ENCODE data around the gene PTPRD.

PTPRD gene

DNA sequence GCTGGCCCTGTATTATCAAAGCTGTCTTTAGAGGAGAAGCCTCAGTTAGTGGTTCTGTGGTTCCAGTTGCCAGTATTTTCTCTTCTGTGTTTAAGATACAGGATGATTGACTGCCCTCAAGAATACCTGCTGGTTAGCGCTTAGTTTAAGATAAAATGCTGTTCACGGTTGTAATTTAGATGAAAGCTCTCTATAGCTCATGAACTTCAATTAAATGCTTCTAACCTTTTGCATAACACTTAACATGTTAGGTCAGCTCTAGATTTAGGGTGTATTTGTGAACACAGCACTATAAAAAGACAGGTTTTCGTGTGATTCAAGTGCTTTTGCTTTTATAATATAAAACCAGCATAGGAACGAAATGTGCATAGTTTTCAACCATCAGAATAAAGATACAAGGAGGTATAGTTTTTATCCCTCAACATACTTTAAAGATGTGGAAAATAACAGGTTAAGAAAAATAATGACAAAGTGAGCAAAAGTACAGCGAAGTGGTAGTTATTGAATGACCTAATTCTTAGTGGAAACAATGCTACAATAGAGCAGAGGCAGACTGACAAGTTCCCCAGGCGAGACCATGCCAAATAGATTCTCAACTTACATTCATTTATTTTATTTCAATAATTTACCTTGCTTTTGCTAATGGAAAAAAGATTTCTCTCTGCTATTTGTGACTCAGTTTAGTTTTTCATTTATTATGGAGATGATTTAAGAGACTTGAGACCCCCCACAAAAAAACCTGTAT, 2210.7 kb downstream of the PTPRD start:
- Histone ChIP-seq H3K4me3 (ENCODE audit: low read depth in 1 of 2, low read length in 2 of 2) (no peak overlapping the region), H3K9me3 (ENCODE audit: control insufficient read depth in 1 of 2, low read length in 2 of 2) (no peaks in the 10 kb centered on the region), H3K9ac (ENCODE audit: low read depth in 1 of 2, low read length in 2 of 2) (no peak overlapping the region), H3K4me1 (ENCODE audit: control insufficient read depth in 1 of 2, insufficient read depth in 2 of 2, low read length in 2 of 2) (no peaks in the 10 kb centered on the region), H3K27ac (ENCODE audit: low read depth, low read length) (no peak overlapping the region), H3K27me3 (ENCODE audit: control insufficient read depth in 1 of 2, insufficient read depth in 2 of 2, low read length in 2 of 2) (no peaks in the 10 kb centered on the region), H3K36me3 (ENCODE audit: control insufficient read depth in 1 of 2, insufficient read depth in 2 of 2, low read length in 2 of 2) (no peaks in the 10 kb centered on the region)

DNA sequence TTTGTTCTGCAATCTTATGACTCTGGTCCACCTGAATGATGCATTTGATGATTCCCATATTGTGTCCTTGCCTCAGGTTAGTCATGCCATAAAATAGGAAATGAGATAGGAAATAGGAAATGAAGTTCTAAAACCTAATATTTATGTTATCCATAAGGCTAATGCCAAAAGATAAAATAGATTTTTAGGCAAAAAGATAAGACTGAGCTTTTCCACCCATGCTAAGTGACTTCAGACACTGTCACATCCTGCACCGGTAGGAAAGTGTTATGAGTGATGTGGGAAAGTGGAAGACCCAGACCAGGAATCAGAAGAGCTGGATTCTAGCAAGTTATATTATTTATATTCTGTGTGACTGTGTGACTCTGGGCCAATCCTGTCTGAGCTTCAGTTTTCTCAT, 2212.4 kb downstream of the PTPRD start:
- Histone ChIP-seq H3K36me3 (ENCODE audit: control insufficient read depth in 1 of 2, insufficient read depth in 2 of 2, low read length in 2 of 2) (no peaks in the 10 kb centered on the region), H3K4me3 (ENCODE audit: low read depth in 1 of 2, low read length in 2 of 2) (no peak overlapping the region), H3K27ac (ENCODE audit: low read depth, low read length) (no peak overlapping the region), H3K9ac (ENCODE audit: low read depth in 1 of 2, low read length in 2 of 2) (no peak overlapping the region), H3K4me1 (ENCODE audit: control insufficient read depth in 1 of 2, insufficient read depth in 2 of 2, low read length in 2 of 2) (no peaks in the 10 kb centered on the region), H3K27me3 (ENCODE audit: control insufficient read depth in 1 of 2, insufficient read depth in 2 of 2, low read length in 2 of 2) (no peaks in the 10 kb centered on the region), H3K9me3 (ENCODE audit: control insufficient read depth in 1 of 2, low read length in 2 of 2) (no peaks in the 10 kb centered on the region)

DNA sequence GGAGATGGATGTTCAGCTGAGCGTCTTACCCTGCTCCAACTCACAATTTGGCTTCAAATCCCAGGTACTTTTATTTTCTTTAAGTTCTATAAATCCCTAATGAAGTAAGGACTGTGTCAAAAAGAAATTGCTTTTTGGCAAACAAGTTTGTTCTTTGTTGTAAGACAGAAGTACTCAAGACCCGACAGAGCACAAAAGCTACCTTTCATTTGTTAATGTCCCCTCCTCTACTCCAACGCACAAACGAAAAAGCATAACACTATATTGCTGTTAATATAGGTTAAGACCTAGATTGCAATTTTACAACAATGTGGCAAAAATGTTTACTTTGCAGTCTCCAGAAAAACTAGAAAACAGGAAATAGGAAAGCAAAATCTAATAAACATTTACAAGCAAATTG, 2217.8 kb downstream of the PTPRD start:
- no peak overlapping the region for H3K27ac ChIP-seq (ENCODE audit: low read depth, low read length)
- H3K4me3 ChIP-seq (ENCODE audit: low read depth in 1 of 2, low read length in 2 of 2) = no peak overlapping the region
- H3K27me3 ChIP-seq (ENCODE audit: control insufficient read depth in 1 of 2, insufficient read depth in 2 of 2, low read length in 2 of 2) = no peaks in the 10 kb centered on the region
- no peaks in the 10 kb centered on the region for H3K36me3 ChIP-seq (ENCODE audit: control insufficient read depth in 1 of 2, insufficient read depth in 2 of 2, low read length in 2 of 2)
- H3K4me1 ChIP-seq (ENCODE audit: control insufficient read depth in 1 of 2, insufficient read depth in 2 of 2, low read length in 2 of 2) = no peaks in the 10 kb centered on the region
- no peaks in the 10 kb centered on the region for H3K9me3 ChIP-seq (ENCODE audit: control insufficient read depth in 1 of 2, low read length in 2 of 2)
- no peak overlapping the region for H3K9ac ChIP-seq (ENCODE audit: low read depth in 1 of 2, low read length in 2 of 2)

DNA sequence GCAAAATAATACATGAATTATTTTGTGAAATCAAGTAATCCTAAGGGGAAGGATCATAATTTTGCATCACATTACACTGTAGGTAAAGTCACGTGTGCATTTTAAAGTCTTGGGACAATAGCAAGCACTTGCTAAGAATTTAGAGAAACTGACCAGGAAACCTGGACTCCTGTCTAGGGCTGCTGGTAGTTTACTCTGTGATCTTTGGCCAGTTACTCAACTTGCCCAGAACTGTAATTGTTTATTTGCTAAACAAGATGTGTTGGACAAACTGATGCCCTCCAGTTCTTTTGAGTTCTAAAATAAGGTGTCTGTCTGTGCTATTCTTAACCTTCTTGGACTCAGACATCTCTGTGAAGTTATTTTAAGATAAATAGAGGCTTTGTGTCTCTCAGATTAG, 2218.5 kb downstream of the PTPRD start:
- Histone ChIP-seq H3K4me1 (ENCODE audit: control insufficient read depth in 1 of 2, insufficient read depth in 2 of 2, low read length in 2 of 2) (no peaks in the 10 kb centered on the region), H3K36me3 (ENCODE audit: control insufficient read depth in 1 of 2, insufficient read depth in 2 of 2, low read length in 2 of 2) (no peaks in the 10 kb centered on the region), H3K4me3 (ENCODE audit: low read depth in 1 of 2, low read length in 2 of 2) (no peak overlapping the region), H3K27me3 (ENCODE audit: control insufficient read depth in 1 of 2, insufficient read depth in 2 of 2, low read length in 2 of 2) (no peaks in the 10 kb centered on the region), H3K9ac (ENCODE audit: low read depth in 1 of 2, low read length in 2 of 2) (no peak overlapping the region), H3K27ac (ENCODE audit: low read depth, low read length) (no peak overlapping the region), H3K9me3 (ENCODE audit: control insufficient read depth in 1 of 2, low read length in 2 of 2) (no peaks in the 10 kb centered on the region)

DNA sequence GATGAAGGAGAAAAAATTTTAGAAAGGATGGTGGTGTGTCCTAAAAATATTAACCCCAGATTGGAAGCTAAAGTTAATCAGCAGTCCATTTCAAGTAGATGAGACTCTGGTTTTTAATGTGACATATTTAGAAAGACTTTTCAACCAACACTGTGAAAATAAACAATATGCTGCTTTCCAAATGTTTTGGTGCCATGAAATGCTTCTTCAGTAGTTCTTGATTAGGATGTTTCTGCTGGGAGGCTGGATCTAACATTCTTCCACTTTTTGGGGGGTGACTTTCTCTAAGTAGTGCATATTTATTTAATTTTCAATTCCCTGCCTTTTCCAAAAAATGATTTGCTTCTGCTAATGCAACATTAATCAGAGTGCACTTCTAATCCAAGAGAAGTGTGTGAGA, 2219.9 kb downstream of the PTPRD start:
- no peak overlapping the region for H3K4me3 ChIP-seq (ENCODE audit: low read depth in 1 of 2, low read length in 2 of 2)
- no peaks in the 10 kb centered on the region for H3K36me3 ChIP-seq (ENCODE audit: control insufficient read depth in 1 of 2, insufficient read depth in 2 of 2, low read length in 2 of 2)
- H3K9ac ChIP-seq (ENCODE audit: low read depth in 1 of 2, low read length in 2 of 2) = no peak overlapping the region
- H3K9me3 ChIP-seq (ENCODE audit: control insufficient read depth in 1 of 2, low read length in 2 of 2) = no peaks in the 10 kb centered on the region
- H3K27ac ChIP-seq (ENCODE audit: low read depth, low read length) = no peak overlapping the region
- H3K4me1 ChIP-seq (ENCODE audit: control insufficient read depth in 1 of 2, insufficient read depth in 2 of 2, low read length in 2 of 2) = no peaks in the 10 kb centered on the region
- H3K27me3 ChIP-seq (ENCODE audit: control insufficient read depth in 1 of 2, insufficient read depth in 2 of 2, low read length in 2 of 2) = no peaks in the 10 kb centered on the region

DNA sequence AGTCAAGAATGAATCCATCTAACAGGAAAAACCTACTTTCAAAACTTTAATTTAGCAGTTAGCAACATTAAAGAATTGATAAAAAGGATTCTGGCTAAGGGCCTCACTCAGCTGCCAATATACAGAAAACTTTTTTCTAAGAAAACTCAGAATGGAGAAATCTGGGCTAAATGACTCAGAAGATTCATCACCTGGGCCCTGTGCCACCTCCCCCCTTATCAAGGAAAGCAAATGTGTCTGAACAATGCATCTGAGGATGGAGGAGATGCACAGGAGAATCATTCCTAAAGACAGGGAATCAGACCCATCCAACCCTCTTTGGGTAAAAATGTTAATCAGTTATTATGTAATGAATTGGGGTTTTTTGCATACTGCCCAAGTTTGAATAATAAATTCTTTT, 2221.2 kb downstream of the PTPRD start:
- Histone ChIP-seq H3K27ac (ENCODE audit: low read depth, low read length) (no peak overlapping the region), H3K9ac (ENCODE audit: low read depth in 1 of 2, low read length in 2 of 2) (no peak overlapping the region), H3K9me3 (ENCODE audit: control insufficient read depth in 1 of 2, low read length in 2 of 2) (no peaks in the 10 kb centered on the region), H3K4me3 (ENCODE audit: low read depth in 1 of 2, low read length in 2 of 2) (no peak overlapping the region), H3K27me3 (ENCODE audit: control insufficient read depth in 1 of 2, insufficient read depth in 2 of 2, low read length in 2 of 2) (no peaks in the 10 kb centered on the region), H3K4me1 (ENCODE audit: control insufficient read depth in 1 of 2, insufficient read depth in 2 of 2, low read length in 2 of 2) (no peaks in the 10 kb centered on the region), H3K36me3 (ENCODE audit: control insufficient read depth in 1 of 2, insufficient read depth in 2 of 2, low read length in 2 of 2) (no peaks in the 10 kb centered on the region)

DNA sequence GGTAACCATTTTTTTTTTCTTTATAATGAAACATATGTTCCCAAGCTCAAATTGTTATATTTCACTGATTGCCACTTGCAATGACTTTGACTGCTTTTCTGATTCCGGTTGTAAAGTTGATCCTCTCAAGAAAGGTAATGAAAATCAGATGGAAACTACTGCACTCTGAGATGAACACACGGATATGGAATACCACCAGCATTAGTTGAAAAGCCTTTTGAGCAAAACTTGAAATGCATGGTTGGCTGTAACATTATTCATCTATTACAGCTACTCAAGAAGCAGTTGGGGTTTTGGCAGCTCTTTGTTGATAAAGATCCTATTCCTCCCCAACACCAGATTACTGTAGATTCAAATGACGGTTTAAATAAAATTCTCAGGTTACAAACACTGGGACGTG, 2221.7 kb downstream of the PTPRD start:
- H3K4me1 ChIP-seq (ENCODE audit: control insufficient read depth in 1 of 2, insufficient read depth in 2 of 2, low read length in 2 of 2) = no peaks in the 10 kb centered on the region
- no peaks in the 10 kb centered on the region for H3K36me3 ChIP-seq (ENCODE audit: control insufficient read depth in 1 of 2, insufficient read depth in 2 of 2, low read length in 2 of 2)
- no peak overlapping the region for H3K9ac ChIP-seq (ENCODE audit: low read depth in 1 of 2, low read length in 2 of 2)
- H3K27ac ChIP-seq (ENCODE audit: low read depth, low read length) = no peak overlapping the region
- H3K4me3 ChIP-seq (ENCODE audit: low read depth in 1 of 2, low read length in 2 of 2) = no peak overlapping the region
- no peaks in the 10 kb centered on the region for H3K27me3 ChIP-seq (ENCODE audit: control insufficient read depth in 1 of 2, insufficient read depth in 2 of 2, low read length in 2 of 2)
- no peaks in the 10 kb centered on the region for H3K9me3 ChIP-seq (ENCODE audit: control insufficient read depth in 1 of 2, low read length in 2 of 2)

DNA sequence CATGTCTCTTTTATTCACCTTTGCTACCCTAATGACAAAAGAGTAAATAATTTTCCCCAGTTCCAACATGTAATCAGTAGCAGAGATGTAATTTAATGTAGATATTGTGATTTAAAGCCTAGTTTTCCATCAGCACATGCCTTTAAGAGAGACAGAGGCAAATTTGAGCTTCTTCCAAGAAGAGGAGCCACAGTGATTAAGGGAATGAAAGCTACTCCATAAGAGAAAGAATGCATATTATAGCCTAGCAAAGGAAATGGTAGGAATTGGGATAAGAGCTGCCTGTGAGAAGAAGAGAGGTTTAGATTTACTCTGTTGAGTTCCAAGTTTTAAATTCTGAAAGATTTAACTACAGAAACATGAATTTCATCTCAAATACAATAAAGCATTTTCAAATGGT, 2222.2 kb downstream of the PTPRD start:
- Histone ChIP-seq H3K4me1 (ENCODE audit: control insufficient read depth in 1 of 2, insufficient read depth in 2 of 2, low read length in 2 of 2) (no peaks in the 10 kb centered on the region), H3K36me3 (ENCODE audit: control insufficient read depth in 1 of 2, insufficient read depth in 2 of 2, low read length in 2 of 2) (no peaks in the 10 kb centered on the region), H3K27me3 (ENCODE audit: control insufficient read depth in 1 of 2, insufficient read depth in 2 of 2, low read length in 2 of 2) (no peaks in the 10 kb centered on the region), H3K27ac (ENCODE audit: low read depth, low read length) (no peak overlapping the region), H3K9me3 (ENCODE audit: control insufficient read depth in 1 of 2, low read length in 2 of 2) (no peaks in the 10 kb centered on the region), H3K9ac (ENCODE audit: low read depth in 1 of 2, low read length in 2 of 2) (no peak overlapping the region), H3K4me3 (ENCODE audit: low read depth in 1 of 2, low read length in 2 of 2) (no peak overlapping the region)

DNA sequence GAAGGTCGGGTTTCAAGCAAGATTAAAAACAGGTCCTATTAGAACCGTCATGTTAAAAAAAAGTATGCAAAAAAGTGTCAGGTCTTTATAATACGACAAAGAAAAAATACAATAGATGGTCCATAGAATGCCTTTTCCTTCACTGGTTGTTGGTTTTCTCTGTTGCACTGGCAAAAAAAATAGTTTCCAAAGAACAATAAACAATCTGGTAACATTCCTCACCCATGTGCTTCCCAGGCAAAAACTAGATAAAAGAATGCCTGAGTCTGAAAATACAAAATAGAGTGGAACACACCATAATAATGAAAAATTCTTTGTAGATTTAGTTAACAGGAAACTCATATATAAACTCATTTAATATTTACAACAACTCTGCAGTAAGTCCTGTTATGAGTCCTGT, 2223.3 kb downstream of the PTPRD start:
- H3K27me3 ChIP-seq (ENCODE audit: control insufficient read depth in 1 of 2, insufficient read depth in 2 of 2, low read length in 2 of 2) = no peaks in the 10 kb centered on the region
- H3K9ac ChIP-seq (ENCODE audit: low read depth in 1 of 2, low read length in 2 of 2) = no peak overlapping the region
- no peak overlapping the region for H3K27ac ChIP-seq (ENCODE audit: low read depth, low read length)
- H3K9me3 ChIP-seq (ENCODE audit: control insufficient read depth in 1 of 2, low read length in 2 of 2) = no peaks in the 10 kb centered on the region
- H3K36me3 ChIP-seq (ENCODE audit: control insufficient read depth in 1 of 2, insufficient read depth in 2 of 2, low read length in 2 of 2) = no peaks in the 10 kb centered on the region
- H3K4me3 ChIP-seq (ENCODE audit: low read depth in 1 of 2, low read length in 2 of 2) = no peak overlapping the region
- no peaks in the 10 kb centered on the region for H3K4me1 ChIP-seq (ENCODE audit: control insufficient read depth in 1 of 2, insufficient read depth in 2 of 2, low read length in 2 of 2)

DNA sequence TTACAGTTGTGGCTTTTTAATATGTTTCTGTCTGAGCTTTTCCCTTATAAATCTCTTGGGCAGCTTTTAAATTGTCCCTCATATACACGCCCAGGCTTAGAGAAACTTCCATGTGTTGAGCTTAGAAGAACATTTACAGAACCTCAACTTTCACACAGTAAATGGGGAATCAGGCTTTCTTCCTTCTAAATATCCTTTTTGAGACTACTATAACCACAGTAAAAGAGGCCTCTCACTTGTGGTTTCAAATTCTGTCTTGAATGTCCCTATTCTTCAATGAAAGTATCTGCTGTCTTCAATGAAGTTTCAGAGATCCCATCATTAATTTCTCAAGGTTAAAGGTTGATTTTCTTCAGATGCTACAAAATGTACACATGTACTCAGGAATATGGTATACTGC, 2224.7 kb downstream of the PTPRD start:
- no peak overlapping the region for H3K4me3 ChIP-seq (ENCODE audit: low read depth in 1 of 2, low read length in 2 of 2)
- no peaks in the 10 kb centered on the region for H3K36me3 ChIP-seq (ENCODE audit: control insufficient read depth in 1 of 2, insufficient read depth in 2 of 2, low read length in 2 of 2)
- H3K9me3 ChIP-seq (ENCODE audit: control insufficient read depth in 1 of 2, low read length in 2 of 2) = no peaks in the 10 kb centered on the region
- H3K4me1 ChIP-seq (ENCODE audit: control insufficient read depth in 1 of 2, insufficient read depth in 2 of 2, low read length in 2 of 2) = no peaks in the 10 kb centered on the region
- H3K27ac ChIP-seq (ENCODE audit: low read depth, low read length) = no peak overlapping the region
- H3K27me3 ChIP-seq (ENCODE audit: control insufficient read depth in 1 of 2, insufficient read depth in 2 of 2, low read length in 2 of 2) = no peaks in the 10 kb centered on the region
- H3K9ac ChIP-seq (ENCODE audit: low read depth in 1 of 2, low read length in 2 of 2) = no peak overlapping the region

DNA sequence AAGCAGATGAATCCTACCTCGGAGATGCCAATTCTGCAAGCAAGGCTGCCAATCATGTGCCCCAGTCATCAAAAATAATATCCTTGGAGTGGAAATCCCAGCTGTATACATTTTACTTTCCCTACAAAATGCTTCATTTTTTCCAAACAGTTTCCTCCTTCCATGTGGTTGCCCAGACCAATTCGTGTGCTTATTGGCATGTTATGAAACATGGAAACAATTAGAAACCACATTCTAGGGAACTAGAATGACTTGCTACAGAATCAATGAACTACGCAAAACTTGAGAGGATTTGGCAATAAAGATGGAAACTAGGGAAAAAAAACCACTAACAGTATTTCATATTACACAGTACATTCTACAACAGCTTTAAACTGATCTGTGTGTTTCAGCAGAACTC, 2228.7 kb downstream of the PTPRD start:
- no peak overlapping the region for H3K4me3 ChIP-seq (ENCODE audit: low read depth in 1 of 2, low read length in 2 of 2)
- H3K9me3 ChIP-seq (ENCODE audit: control insufficient read depth in 1 of 2, low read length in 2 of 2) = no peaks in the 10 kb centered on the region
- H3K36me3 ChIP-seq (ENCODE audit: control insufficient read depth in 1 of 2, insufficient read depth in 2 of 2, low read length in 2 of 2) = no peaks in the 10 kb centered on the region
- no peak overlapping the region for H3K9ac ChIP-seq (ENCODE audit: low read depth in 1 of 2, low read length in 2 of 2)
- no peaks in the 10 kb centered on the region for H3K27me3 ChIP-seq (ENCODE audit: control insufficient read depth in 1 of 2, insufficient read depth in 2 of 2, low read length in 2 of 2)
- no peaks in the 10 kb centered on the region for H3K4me1 ChIP-seq (ENCODE audit: control insufficient read depth in 1 of 2, insufficient read depth in 2 of 2, low read length in 2 of 2)
- H3K27ac ChIP-seq (ENCODE audit: low read depth, low read length) = no peak overlapping the region
